HEK293 (cell line): ENCODE data around the gene SDF2L1.
A peak's percentile ranks its signal among the peaks of the same experiment; 100 is the strongest.

Experiments
- CTCF ChIA-PET: fragments of 350-600 bp; formaldehyde crosslinking; extraction: SDS; loops from one replicate; lab custom pipeline; 2021; ENCODE audit warnings: antibody characterized with exemption; lab: Yijun Ruan, JAX
- POLR2A ChIA-PET: fragments of 300-600 bp; formaldehyde crosslinking; extraction: SDS; loops from one replicate; lab custom pipeline; 2020; ENCODE audit warnings: antibody characterized with exemption, inconsistent platforms; lab: Yijun Ruan, JAX
- H3K27ac ChIP-seq: fragments of 200-500 bp; sonication (Bioruptor generic); 2 replicates; pipeline ENCODE4 v1.5.1; 2014; ENCODE audit warnings: low read depth, low read length, control low read depth, inconsistent platforms; ENCODE audit errors: extremely low read depth
- H3K36me3 ChIP-seq, 2 experiments: fragments of 200-500 bp in 1 of 2; sonication (Bioruptor generic) in 1 of 2; 1 replicate in 1 of 2; 2 replicates in 1 of 2; pipeline ENCODE4 v1.5.1; 2014 to 2017; ENCODE audit warnings: inconsistent platforms in 2 of 2, low read length in 2 of 2; ENCODE audit not compliant: control insufficient read depth in 2 of 2, insufficient read depth in 1 of 2
- H3K4me1 ChIP-seq: fragments of 200-500 bp; sonication (Bioruptor generic); 2 replicates; pipeline ENCODE4 v1.5.1; 2014; ENCODE audit warnings: mild to moderate bottlenecking, low read length, inconsistent platforms; ENCODE audit not compliant: control insufficient read depth, insufficient read depth
- H3K4me3 ChIP-seq: 2 replicates; pipeline ENCODE4 v1.5.1; 2011; ENCODE audit warnings: low read depth, mild to moderate bottlenecking, control low read depth, low read length, moderate library complexity
- H3K9me3 ChIP-seq: fragments of 200-500 bp; sonication (Bioruptor generic); 2 replicates; pipeline ENCODE4 v1.5.1; 2014; ENCODE audit warnings: low read depth, low read length, inconsistent platforms; ENCODE audit not compliant: control insufficient read depth, insufficient read depth
- GLI2 ChIP-seq: fragments of 450-650 bp; formaldehyde crosslinking; IDR thresholded peaks from 2 replicates; pipeline ENCODE4; 2017; ENCODE audit warnings: missing biosample characterization, missing genetic modification characterization, low read depth, borderline replicate concordance
- KLF16 ChIP-seq: fragments of 450-650 bp; formaldehyde crosslinking; IDR thresholded peaks from 2 replicates; pipeline ENCODE4 v1.5.1; 2017; ENCODE audit warnings: missing biosample characterization, missing genetic modification characterization
- ZBTB21 ChIP-seq: fragments of 450-650 bp; formaldehyde crosslinking; IDR thresholded peaks from 2 replicates; pipeline ENCODE4 v1.5.1; 2017; ENCODE audit warnings: missing biosample characterization, missing genetic modification characterization
- ZBTB48 ChIP-seq: fragments of 450-650 bp; formaldehyde crosslinking; IDR thresholded peaks from 2 replicates; pipeline ENCODE4 v1.5.1; 2016; ENCODE audit warnings: missing biosample characterization, missing genetic modification characterization
- ZNF341 ChIP-seq: fragments of 450-650 bp; formaldehyde crosslinking; IDR thresholded peaks from 2 replicates; pipeline ENCODE4; 2016; ENCODE audit warnings: low read depth, missing biosample characterization, missing genetic modification characterization
- ZNF404 ChIP-seq: fragments of 450-650 bp; formaldehyde crosslinking; IDR thresholded peaks from 2 replicates; pipeline ENCODE4 v1.5.1; 2017; ENCODE audit warnings: missing biosample characterization, missing genetic modification characterization
- ZNF629 ChIP-seq: fragments of 450-650 bp; formaldehyde crosslinking; IDR thresholded peaks from 2 replicates; pipeline ENCODE4 v1.5.1; 2017; ENCODE audit warnings: missing biosample characterization, missing genetic modification characterization
- TF ChIP-seq, protein P1 (sequence below): fragments of 450-650 bp; formaldehyde crosslinking; IDR thresholded peaks from 2 replicates; pipeline ENCODE4 v1.5.1; 2016; ENCODE audit warnings: missing biosample characterization, missing genetic modification characterization
- TF ChIP-seq, protein P2 (sequence below): fragments of 450-650 bp; formaldehyde crosslinking; IDR thresholded peaks from 2 replicates; pipeline ENCODE4 v1.5.1; 2016; ENCODE audit warnings: missing biosample characterization, missing genetic modification characterization, borderline replicate concordance
- TF ChIP-seq, protein P3 (sequence below): fragments of 450-650 bp; formaldehyde crosslinking; IDR thresholded peaks from 2 replicates; pipeline ENCODE4 v1.5.1; 2016; ENCODE audit warnings: missing biosample characterization, missing genetic modification characterization
- TF ChIP-seq, protein P4 (sequence below): fragments of 450-650 bp; formaldehyde crosslinking; IDR thresholded peaks from 2 replicates; pipeline ENCODE4 v1.5.1; 2016; ENCODE audit warnings: missing biosample characterization, missing genetic modification characterization

Gene SDF2L1

DNA sequence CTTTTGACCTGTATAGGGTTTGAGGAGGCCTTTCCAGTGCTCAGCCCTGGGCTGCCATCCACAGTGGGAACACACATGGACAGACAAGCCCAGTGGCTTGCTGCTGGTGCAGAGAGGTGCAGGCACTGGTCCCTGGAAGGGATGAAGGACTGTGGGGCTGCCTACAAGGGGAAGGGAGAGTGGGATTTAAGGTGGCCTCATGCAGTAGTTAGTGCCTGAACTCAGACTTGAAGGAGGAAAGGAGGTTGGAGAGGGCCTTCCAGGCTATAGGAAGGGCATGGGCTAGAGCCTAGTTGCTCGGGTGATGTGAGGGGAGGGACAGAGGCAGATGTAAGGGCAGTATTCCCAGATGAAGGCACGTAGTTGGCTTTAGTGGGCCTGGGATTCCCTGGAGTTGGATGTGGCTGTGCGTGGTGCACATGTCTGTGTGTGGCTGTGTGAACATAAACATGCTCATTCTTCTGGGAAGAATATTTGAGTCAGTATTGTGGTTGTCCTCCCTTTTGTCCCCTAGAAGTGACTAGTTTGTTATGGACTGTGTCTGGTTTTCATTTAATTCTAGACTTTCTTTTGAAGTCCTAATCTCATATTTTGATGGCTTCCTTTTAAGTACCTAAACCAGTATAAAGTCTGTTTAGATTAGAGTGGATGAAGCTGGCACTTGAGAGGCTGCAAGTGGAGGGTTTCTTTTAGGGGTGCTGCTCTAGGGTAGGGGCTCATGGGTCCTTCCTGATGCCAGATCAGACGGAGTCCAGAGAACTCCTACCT is 30.7 kb upstream of the SDF2L1 start:
- TF ChIP-seq ZBTB21 (tag by site-specific recombination) (no peak), ZNF341 (tag by site-specific recombination) (peak; percentile 86)
- TF ChIP-seq, protein P1, sequence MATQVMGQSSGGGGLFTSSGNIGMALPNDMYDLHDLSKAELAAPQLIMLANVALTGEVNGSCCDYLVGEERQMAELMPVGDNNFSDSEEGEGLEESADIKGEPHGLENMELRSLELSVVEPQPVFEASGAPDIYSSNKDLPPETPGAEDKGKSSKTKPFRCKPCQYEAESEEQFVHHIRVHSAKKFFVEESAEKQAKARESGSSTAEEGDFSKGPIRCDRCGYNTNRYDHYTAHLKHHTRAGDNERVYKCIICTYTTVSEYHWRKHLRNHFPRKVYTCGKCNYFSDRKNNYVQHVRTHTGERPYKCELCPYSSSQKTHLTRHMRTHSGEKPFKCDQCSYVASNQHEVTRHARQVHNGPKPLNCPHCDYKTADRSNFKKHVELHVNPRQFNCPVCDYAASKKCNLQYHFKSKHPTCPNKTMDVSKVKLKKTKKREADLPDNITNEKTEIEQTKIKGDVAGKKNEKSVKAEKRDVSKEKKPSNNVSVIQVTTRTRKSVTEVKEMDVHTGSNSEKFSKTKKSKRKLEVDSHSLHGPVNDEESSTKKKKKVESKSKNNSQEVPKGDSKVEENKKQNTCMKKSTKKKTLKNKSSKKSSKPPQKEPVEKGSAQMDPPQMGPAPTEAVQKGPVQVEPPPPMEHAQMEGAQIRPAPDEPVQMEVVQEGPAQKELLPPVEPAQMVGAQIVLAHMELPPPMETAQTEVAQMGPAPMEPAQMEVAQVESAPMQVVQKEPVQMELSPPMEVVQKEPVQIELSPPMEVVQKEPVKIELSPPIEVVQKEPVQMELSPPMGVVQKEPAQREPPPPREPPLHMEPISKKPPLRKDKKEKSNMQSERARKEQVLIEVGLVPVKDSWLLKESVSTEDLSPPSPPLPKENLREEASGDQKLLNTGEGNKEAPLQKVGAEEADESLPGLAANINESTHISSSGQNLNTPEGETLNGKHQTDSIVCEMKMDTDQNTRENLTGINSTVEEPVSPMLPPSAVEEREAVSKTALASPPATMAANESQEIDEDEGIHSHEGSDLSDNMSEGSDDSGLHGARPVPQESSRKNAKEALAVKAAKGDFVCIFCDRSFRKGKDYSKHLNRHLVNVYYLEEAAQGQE (tag by site-specific recombination), result no peak
- no peaks in the 10 kb centered on the region for H3K4me1 ChIP-seq
- no peak overlapping the region for H3K27ac ChIP-seq
- H3K9me3 ChIP-seq, result no peaks in the 10 kb centered on the region
- CTCF ChIA-PET, result interaction anchor here (1.0 to 1.5 kb wide), 3 partner anchors 13 to 18 kb away, joined by 3 read pairs; partner anchors contain the start of gene YDJC
- POLR2A ChIA-PET, result interaction anchor here (2.2 kb wide), 1 partner anchor 30 kb away, joined by 7 read pairs; the partner anchor contains the start of gene SDF2L1
- H3K36me3 ChIP-seq, result peaks cover 5 to 69% of the 10 kb centered on the region in 2 experiments; a peak in 2 of 3 replicates
- no peak overlapping the region for H3K4me3 ChIP-seq

DNA sequence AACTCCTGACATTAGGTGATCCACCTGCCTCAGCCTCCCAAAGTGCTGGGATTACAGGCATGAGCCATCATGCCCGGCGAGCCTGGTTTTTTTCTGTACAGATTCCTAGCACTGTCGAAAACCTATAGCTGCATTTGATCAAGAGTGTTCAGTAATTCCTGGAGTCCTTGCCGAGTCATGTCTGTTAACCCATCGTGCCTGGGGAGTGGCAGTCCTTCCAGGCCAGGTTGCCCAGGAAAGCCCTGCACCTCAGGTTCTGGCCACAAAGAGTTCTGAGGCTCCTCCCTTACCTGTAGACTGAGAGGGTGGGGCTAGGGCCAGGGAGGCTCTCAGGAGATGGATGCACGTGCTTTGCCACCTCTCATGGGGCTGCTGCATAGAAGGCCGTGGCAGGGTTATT is 29.2 kb upstream of the SDF2L1 start:
- no peak overlapping the region for H3K27ac ChIP-seq
- CTCF ChIA-PET, result interaction anchor here (0.8 to 1.5 kb wide), 3 partner anchors 16 to 640 kb away, joined by 3 read pairs; no protein-coding TSS in a partner anchor
- no peaks in the 10 kb centered on the region for H3K4me1 ChIP-seq
- POLR2A ChIA-PET, result interaction anchor here (0.7 to 2.2 kb wide), 2 partner anchors 29 to 910 kb away, joined by 3 to 7 read pairs; partner anchors contain the start of gene SDF2L1
- no peaks in the 10 kb centered on the region for H3K9me3 ChIP-seq
- no peak for TF ChIP-seq ZNF629 (tag by site-specific recombination)
- TF ChIP-seq, protein P2, sequence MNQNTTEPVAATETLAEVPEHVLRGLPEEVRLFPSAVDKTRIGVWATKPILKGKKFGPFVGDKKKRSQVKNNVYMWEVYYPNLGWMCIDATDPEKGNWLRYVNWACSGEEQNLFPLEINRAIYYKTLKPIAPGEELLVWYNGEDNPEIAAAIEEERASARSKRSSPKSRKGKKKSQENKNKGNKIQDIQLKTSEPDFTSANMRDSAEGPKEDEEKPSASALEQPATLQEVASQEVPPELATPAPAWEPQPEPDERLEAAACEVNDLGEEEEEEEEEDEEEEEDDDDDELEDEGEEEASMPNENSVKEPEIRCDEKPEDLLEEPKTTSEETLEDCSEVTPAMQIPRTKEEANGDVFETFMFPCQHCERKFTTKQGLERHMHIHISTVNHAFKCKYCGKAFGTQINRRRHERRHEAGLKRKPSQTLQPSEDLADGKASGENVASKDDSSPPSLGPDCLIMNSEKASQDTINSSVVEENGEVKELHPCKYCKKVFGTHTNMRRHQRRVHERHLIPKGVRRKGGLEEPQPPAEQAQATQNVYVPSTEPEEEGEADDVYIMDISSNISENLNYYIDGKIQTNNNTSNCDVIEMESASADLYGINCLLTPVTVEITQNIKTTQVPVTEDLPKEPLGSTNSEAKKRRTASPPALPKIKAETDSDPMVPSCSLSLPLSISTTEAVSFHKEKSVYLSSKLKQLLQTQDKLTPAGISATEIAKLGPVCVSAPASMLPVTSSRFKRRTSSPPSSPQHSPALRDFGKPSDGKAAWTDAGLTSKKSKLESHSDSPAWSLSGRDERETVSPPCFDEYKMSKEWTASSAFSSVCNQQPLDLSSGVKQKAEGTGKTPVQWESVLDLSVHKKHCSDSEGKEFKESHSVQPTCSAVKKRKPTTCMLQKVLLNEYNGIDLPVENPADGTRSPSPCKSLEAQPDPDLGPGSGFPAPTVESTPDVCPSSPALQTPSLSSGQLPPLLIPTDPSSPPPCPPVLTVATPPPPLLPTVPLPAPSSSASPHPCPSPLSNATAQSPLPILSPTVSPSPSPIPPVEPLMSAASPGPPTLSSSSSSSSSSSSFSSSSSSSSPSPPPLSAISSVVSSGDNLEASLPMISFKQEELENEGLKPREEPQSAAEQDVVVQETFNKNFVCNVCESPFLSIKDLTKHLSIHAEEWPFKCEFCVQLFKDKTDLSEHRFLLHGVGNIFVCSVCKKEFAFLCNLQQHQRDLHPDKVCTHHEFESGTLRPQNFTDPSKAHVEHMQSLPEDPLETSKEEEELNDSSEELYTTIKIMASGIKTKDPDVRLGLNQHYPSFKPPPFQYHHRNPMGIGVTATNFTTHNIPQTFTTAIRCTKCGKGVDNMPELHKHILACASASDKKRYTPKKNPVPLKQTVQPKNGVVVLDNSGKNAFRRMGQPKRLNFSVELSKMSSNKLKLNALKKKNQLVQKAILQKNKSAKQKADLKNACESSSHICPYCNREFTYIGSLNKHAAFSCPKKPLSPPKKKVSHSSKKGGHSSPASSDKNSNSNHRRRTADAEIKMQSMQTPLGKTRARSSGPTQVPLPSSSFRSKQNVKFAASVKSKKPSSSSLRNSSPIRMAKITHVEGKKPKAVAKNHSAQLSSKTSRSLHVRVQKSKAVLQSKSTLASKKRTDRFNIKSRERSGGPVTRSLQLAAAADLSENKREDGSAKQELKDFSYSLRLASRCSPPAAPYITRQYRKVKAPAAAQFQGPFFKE, result no peak
- TF ChIP-seq, protein P3, sequence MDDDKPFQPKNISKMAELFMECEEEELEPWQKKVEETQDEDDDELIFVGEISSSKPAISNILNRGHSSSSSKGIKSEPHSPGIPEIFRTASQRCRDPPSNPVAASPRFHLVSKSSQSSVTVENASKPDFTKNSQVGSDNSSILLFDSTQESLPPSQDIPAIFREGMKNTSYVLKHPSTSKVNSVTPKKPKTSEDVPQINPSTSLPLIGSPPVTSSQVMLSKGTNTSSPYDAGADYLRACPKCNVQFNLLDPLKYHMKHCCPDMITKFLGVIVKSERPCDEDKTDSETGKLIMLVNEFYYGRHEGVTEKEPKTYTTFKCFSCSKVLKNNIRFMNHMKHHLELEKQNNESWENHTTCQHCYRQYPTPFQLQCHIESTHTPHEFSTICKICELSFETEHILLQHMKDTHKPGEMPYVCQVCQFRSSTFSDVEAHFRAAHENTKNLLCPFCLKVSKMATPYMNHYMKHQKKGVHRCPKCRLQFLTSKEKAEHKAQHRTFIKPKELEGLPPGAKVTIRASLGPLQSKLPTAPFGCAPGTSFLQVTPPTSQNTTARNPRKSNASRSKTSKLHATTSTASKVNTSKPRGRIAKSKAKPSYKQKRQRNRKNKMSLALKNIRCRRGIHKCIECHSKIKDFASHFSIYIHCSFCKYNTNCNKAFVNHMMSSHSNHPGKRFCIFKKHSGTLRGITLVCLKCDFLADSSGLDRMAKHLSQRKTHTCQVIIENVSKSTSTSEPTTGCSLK (tag by site-specific recombination), result no peak
- no peak for TF ChIP-seq KLF16 (tag by site-specific recombination)
- TF ChIP-seq GLI2 (tag by site-specific recombination), result no peak
- TF ChIP-seq, protein P4, sequence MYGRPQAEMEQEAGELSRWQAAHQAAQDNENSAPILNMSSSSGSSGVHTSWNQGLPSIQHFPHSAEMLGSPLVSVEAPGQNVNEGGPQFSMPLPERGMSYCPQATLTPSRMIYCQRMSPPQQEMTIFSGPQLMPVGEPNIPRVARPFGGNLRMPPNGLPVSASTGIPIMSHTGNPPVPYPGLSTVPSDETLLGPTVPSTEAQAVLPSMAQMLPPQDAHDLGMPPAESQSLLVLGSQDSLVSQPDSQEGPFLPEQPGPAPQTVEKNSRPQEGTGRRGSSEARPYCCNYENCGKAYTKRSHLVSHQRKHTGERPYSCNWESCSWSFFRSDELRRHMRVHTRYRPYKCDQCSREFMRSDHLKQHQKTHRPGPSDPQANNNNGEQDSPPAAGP (tag by site-specific recombination), result no peak
- no peak for TF ChIP-seq ZNF404 (tag by site-specific recombination)
- TF ChIP-seq ZBTB48 (tag by site-specific recombination), result no peak
- H3K36me3 ChIP-seq, result peaks cover 5 to 64% of the 10 kb centered on the region in 2 experiments; a peak in 2 of 3 replicates
- no peak overlapping the region for H3K4me3 ChIP-seq
